ENCODE measurements around the gene ETS1. TPM values are rescaled to one million over a fixed set of nuclear protein-coding genes. Genes with fewer than 3 reads are reported as not detected.

ETS1 gene
- total and polyA plus RNA-seq, 4 donors, result 20.7 to 154 (median 78.7) TPM

- Histone ChIP-seq H3K27me3 (ENCODE audit: control insufficient read depth in 3 of 3, insufficient read depth in 3 of 3, low read length in 2 of 3) (no peaks in the 10 kb centered on the region), H3K4me1 (ENCODE audit: control insufficient read depth in 5 of 5, insufficient read depth in 5 of 5, low read length in 5 of 5) (peaks cover 0 to 10% (median 1%) of the 10 kb centered on the region in 5 donors), H3K36me3 (ENCODE audit: control insufficient read depth in 4 of 4, insufficient read depth in 4 of 4, low read length in 4 of 4) (no peaks in the 10 kb centered on the region), H3K4me3 (no peak overlapping the region), H3K27ac (ENCODE audit: low read depth in 1 of 2, low read length in 1 of 2) (no peak overlapping the region), H3K9ac (ENCODE audit: insufficient read depth in 1 of 2, low read length in 2 of 2) (no peak overlapping the region), H3K9me3 (ENCODE audit: control insufficient read depth in 4 of 4, insufficient read depth in 3 of 4, low read length in 3 of 4) (no peaks in the 10 kb centered on the region)
- no peak for TF ChIP-seq CTCF (IDR thresholded peaks at IDR 0.05; ENCODE audit: control extremely low read depth, extremely low read depth)
- ATAC-seq (ENCODE audit: insufficient read depth, low FRiP score) (no peak), DNase-seq (peak; percentile 41 to 77 (median 62))
- 76 to 84% methylated on average over 7 of the region's 7 CpGs for WGBS, 2 donors
These were observed 57.0 kb downstream of the ETS1 start for GRCh38 chr11:128530118-128531074.

- no peak for TF ChIP-seq CTCF (IDR thresholded peaks at IDR 0.05; ENCODE audit: control extremely low read depth, extremely low read depth)
- H3K9ac ChIP-seq (ENCODE audit: insufficient read depth in 1 of 2, low read length in 2 of 2), result no peak overlapping the region
- H3K4me1 ChIP-seq (ENCODE audit: control insufficient read depth in 5 of 5, insufficient read depth in 5 of 5, low read length in 5 of 5), result peaks cover 0 to 29% (median 6%) of the 10 kb centered on the region in 5 donors
- 75 to 96% methylated on average over 2 of the region's 2 CpGs for WGBS, 2 donors
- H3K27ac ChIP-seq (ENCODE audit: low read depth in 1 of 2, low read length in 1 of 2), result no peak overlapping the region
- H3K27me3 ChIP-seq (ENCODE audit: control insufficient read depth in 3 of 3, insufficient read depth in 3 of 3, low read length in 2 of 3), result no peaks in the 10 kb centered on the region
- no peaks in the 10 kb centered on the region for H3K36me3 ChIP-seq (ENCODE audit: control insufficient read depth in 4 of 4, insufficient read depth in 4 of 4, low read length in 4 of 4)
- ATAC-seq (ENCODE audit: insufficient read depth, low FRiP score) (no peak), DNase-seq (no peak)
- no peak overlapping the region for H3K4me3 ChIP-seq
- no peaks in the 10 kb centered on the region for H3K9me3 ChIP-seq (ENCODE audit: control insufficient read depth in 4 of 4, insufficient read depth in 3 of 4, low read length in 3 of 4)
These were observed 59.1 kb downstream of the ETS1 start for GRCh38 chr11:128528294-128528693.

- WGBS, 2 donors, result 92 to 95% methylated on average over 2 of the region's 2 CpGs
- no peak for ATAC-seq (ENCODE audit: insufficient read depth, low FRiP score)
- H3K9ac ChIP-seq (ENCODE audit: insufficient read depth in 1 of 2, low read length in 2 of 2), result no peak overlapping the region
These were observed 60.3 kb downstream of the ETS1 start for GRCh38 chr11:128527046-128527445.

More at GRCh38 chr11:128527046-128527445, 60.3 kb downstream of the ETS1 start:
- no peak for DNase-seq
- H3K4me3 ChIP-seq, result no peak overlapping the region
- peaks cover 0 to 2% (median 0%) of the 10 kb centered on the region in 4 donors for H3K9me3 ChIP-seq (ENCODE audit: control insufficient read depth in 4 of 4, insufficient read depth in 3 of 4, low read length in 3 of 4)
- H3K36me3 ChIP-seq (ENCODE audit: control insufficient read depth in 4 of 4, insufficient read depth in 4 of 4, low read length in 4 of 4), result no peaks in the 10 kb centered on the region
- H3K27ac ChIP-seq (ENCODE audit: low read depth in 1 of 2, low read length in 1 of 2), result no peak overlapping the region
- TF ChIP-seq CTCF (IDR thresholded peaks at IDR 0.05; ENCODE audit: control extremely low read depth, extremely low read depth), result no peak
- no peaks in the 10 kb centered on the region for H3K27me3 ChIP-seq (ENCODE audit: control insufficient read depth in 3 of 3, insufficient read depth in 3 of 3, low read length in 2 of 3)
- peaks cover 0 to 37% (median 7%) of the 10 kb centered on the region in 5 donors for H3K4me1 ChIP-seq (ENCODE audit: control insufficient read depth in 5 of 5, insufficient read depth in 5 of 5, low read length in 5 of 5)

Data from lung (tissue), 12 donors.